Testis (tissue), 2 donors: ENCODE measurements around the gene RTN4RL1.

Experiments used
- CTCF ChIP-seq, 3 experiments: fragments of 450-650 bp in 2 of 3; fragments of 200-600 bp in 1 of 3; sonication (generic) in 1 of 3; IDR thresholded peaks; one replicate each; pipeline ENCODE4 v1.5.1; 2016 to 2019; ENCODE audit warnings: antibody characterized with exemption in 3 of 3, mild to moderate bottlenecking in 2 of 3, moderate library complexity in 1 of 3
- POLR2A ChIP-seq: fragments of 450-650 bp; IDR thresholded peaks from one replicate; pipeline ENCODE4 v1.6.1; 2017; ENCODE audit warnings: antibody characterized with exemption, mild to moderate bottlenecking, moderate library complexity

DNA sequence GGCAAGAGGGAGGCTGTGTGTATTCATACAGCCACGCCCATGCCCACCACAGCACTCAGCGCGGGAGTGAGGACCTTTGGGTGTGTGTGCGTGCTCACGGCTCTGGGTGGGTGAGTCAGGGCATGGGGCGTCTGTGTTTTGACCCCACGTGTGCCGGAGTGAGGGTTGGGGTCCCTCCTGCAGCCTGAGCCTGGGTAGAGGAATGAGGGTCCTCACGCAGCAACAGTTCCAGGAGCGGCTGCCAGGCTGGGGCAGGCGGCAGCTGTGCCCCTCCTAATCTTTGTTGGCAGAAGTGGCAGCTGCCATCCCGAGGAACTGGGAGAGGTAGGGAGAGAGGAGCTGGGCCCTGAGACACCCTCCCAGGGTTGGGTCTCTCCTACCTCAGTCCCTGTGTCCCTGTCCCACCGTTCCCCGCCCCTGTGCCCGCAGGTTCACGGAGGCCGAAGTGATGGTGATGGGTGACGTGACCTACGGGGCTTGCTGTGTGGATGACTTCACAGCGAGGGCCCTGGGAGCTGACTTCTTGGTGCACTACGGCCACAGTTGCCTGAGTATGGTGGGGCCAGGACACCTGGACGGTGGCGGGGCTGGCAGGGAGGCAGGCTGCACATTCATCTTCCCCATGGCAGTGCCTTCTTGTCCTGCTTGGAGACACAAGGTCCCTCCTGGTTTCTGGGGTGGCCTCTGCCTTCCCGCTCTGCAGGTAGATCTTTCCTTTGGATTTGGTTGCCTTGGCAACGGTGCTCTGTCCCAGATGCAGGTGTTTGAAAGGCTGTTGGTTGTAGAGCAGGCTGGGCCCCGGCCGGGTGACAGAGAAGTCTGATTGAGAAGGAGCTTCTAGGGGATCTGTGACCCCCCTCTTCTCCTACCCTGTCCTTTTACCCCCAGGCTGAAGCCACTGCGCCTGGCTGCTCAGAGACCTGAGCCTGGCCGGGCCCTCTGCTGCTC is 10.7 kb upstream of the RTN4RL1 start:
- TF ChIP-seq CTCF (IDR thresholded peaks at IDR 0.05) (no peak), POLR2A (no peak)
